Measurements from ENCODE around the gene DOCK2. TPM values are rescaled to one million over a fixed set of nuclear protein-coding genes. Genes with fewer than 3 reads are reported as not detected.

DOCK2 gene
- polyA plus RNA-seq, 1 of the 3 experiments (the other 2 are of a cell fraction) = 3.8 TPM

DNA sequence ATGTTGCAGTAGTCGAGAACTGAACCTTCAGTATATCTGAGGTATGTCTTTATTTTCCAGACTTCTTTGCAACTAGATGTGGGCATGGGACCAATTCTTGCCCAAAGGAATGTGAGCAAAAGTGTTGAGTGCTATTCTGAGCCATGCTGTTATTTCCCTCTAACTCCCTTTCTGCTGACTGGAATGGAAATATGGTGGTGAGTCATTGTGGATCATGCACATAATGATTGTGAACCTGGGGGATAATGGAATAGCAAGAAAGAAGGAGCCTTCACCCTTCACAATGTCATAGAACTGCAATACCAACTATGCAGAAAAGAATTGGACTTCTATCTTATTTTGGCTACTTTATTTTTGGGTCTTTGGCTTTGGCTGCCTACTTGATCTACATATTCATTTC is 10.3 kb upstream of the DOCK2 start (continued):
- TF ChIP-seq, protein P1, sequence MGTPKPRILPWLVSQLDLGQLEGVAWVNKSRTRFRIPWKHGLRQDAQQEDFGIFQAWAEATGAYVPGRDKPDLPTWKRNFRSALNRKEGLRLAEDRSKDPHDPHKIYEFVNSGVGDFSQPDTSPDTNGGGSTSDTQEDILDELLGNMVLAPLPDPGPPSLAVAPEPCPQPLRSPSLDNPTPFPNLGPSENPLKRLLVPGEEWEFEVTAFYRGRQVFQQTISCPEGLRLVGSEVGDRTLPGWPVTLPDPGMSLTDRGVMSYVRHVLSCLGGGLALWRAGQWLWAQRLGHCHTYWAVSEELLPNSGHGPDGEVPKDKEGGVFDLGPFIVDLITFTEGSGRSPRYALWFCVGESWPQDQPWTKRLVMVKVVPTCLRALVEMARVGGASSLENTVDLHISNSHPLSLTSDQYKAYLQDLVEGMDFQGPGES (IDR thresholded peaks at IDR 0.05; ENCODE audit: low read depth, low read length) = no peak
- TF ChIP-seq ELF1 (IDR thresholded peaks at IDR 0.05) (no peak), NRF1 (IDR thresholded peaks at IDR 0.05; ENCODE audit: low read depth, low read length) (no peak), FOXJ3 (CRISPR knock-in tag; IDR thresholded peaks at IDR 0.05) (no peak), USF1 (IDR thresholded peaks at IDR 0.05; ENCODE audit: borderline replicate concordance, low read depth) (0 out of 2 replicates have a peak, but pooled peaks have one; percentile 38), SMC3 (IDR thresholded peaks at IDR 0.05; ENCODE audit: low read depth, low read length) (no peak), EZH2phosphoT487 (IDR thresholded peaks at IDR 0.05; ENCODE audit: borderline replicate concordance, low read depth) (no peak), MAX (IDR thresholded peaks at IDR 0.05; ENCODE audit: low read depth) (peak; percentile 81), FOXM1 (IDR thresholded peaks at IDR 0.05; ENCODE audit: low read depth) (peak; percentile 54; the same call in 1 of the 2 replicates), FOSL2 (IDR thresholded peaks at IDR 0.05; ENCODE audit: borderline replicate concordance, low read depth) (peak; percentile 98), REST (IDR thresholded peaks at IDR 0.05; ENCODE audit: low read depth, low read length) (peak; percentile 39; the same call in 1 of the 2 replicates), GABPA (IDR thresholded peaks at IDR 0.05; ENCODE audit: low read depth) (0 out of 2 replicates have a peak, but pooled peaks have one; percentile 12), TCF12 (IDR thresholded peaks at IDR 0.05) (peak; percentile 93), POLR2AphosphoS5 (IDR thresholded peaks at IDR 0.05; ENCODE audit: low read depth, low read length) (peak; percentile 53; the same call in 1 of the 2 replicates), YY1 (IDR thresholded peaks at IDR 0.05; ENCODE audit: low read depth) (peak; percentile 52; the same call in 1 of the 2 replicates), MXI1 (IDR thresholded peaks at IDR 0.05; ENCODE audit: low read depth, low read length) (no peak), RXRA (IDR thresholded peaks at IDR 0.05; ENCODE audit: borderline replicate concordance, low read depth) (peak; percentile 57; the same call in 1 of the 2 replicates), RFX5 (IDR thresholded peaks at IDR 0.05; ENCODE audit: low read length) (no peak), JUND (IDR thresholded peaks at IDR 0.05) (peak; percentile 94), RCOR1 (IDR thresholded peaks at IDR 0.05; ENCODE audit: low read length) (no peak), TEAD4 (IDR thresholded peaks at IDR 0.05; ENCODE audit: borderline replicate concordance, insufficient read depth) (peak; percentile 90)
- TF ChIP-seq, protein P2, sequence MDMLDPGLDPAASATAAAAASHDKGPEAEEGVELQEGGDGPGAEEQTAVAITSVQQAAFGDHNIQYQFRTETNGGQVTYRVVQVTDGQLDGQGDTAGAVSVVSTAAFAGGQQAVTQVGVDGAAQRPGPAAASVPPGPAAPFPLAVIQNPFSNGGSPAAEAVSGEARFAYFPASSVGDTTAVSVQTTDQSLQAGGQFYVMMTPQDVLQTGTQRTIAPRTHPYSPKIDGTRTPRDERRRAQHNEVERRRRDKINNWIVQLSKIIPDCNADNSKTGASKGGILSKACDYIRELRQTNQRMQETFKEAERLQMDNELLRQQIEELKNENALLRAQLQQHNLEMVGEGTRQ (IDR thresholded peaks at IDR 0.05; ENCODE audit: borderline replicate concordance, low read depth, low read length) = no peak

Data from SK-N-SH (cell line).